A549 (cell line): ENCODE results near the gene CCT5.

ENCODE experiments used
- CEBPB ChIP-seq, 2 experiments: fragments of >200 bp in 1 of 2; sonication (Bioruptor Twin) in 1 of 2; formaldehyde crosslinking in 1 of 2; IDR thresholded peaks; 2 replicates each; pipeline ENCODE4 v1.6.1; 2012 to 2016
- EHMT2 ChIP-seq: fragments of 200-600 bp; sonication (generic); IDR thresholded peaks from 2 replicates; pipeline ENCODE4 v1.6.1; 2016; ENCODE audit warnings: antibody characterized with exemption, low read depth, mild to moderate bottlenecking, moderate library complexity
- JUN ChIP-seq, 2 experiments: fragments of >200 bp; sonication (Bioruptor Twin); formaldehyde crosslinking; IDR thresholded peaks; 2 replicates in 1 of 2; 3 replicates in 1 of 2; pipeline ENCODE4 v1.6.1; 2016 to 2017
- MAFK ChIP-seq: fragments of 450-650 bp; IDR thresholded peaks from 2 replicates; pipeline ENCODE4 v1.6.1; 2014; ENCODE audit not compliant: partially characterized antibody
- MAZ ChIP-seq: fragments of 150-350 bp; IDR thresholded peaks from 2 replicates; pipeline ENCODE4 v1.6.1; 2014; ENCODE audit warnings: antibody characterized with exemption, low read depth, low read length, borderline replicate concordance
- TF ChIP-seq, protein P1 (sequence below): fragments of >200 bp; sonication (Bioruptor Twin); formaldehyde crosslinking; IDR thresholded peaks from 3 replicates; pipeline ENCODE4 v1.5.1; 2016

DNA sequence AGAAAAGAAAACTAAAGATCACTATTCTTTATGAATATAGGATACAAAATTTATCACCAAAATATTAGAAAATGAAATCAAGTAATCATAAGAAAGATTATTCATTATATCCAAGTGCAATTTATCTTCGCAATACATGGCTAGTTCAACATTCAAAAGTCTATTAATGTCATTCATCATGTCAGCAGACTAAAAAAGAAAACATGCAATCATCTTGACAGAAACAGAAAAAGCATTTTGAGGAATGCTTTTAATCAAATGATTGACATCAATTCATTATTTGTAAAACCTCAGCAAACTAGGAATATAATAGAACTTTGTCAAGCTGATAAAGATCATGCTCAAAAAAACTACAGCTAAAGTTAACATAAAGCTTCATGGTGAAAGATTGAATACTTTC is 41.1 kb upstream of the CCT5 start:
- TF ChIP-seq CEBPB (IDR thresholded peaks at IDR 0.05) (no peak), MAZ (no peak), MAFK (no peak), EHMT2 (no peak), JUN (IDR thresholded peaks at IDR 0.05) (no peak)
- TF ChIP-seq, protein P1, sequence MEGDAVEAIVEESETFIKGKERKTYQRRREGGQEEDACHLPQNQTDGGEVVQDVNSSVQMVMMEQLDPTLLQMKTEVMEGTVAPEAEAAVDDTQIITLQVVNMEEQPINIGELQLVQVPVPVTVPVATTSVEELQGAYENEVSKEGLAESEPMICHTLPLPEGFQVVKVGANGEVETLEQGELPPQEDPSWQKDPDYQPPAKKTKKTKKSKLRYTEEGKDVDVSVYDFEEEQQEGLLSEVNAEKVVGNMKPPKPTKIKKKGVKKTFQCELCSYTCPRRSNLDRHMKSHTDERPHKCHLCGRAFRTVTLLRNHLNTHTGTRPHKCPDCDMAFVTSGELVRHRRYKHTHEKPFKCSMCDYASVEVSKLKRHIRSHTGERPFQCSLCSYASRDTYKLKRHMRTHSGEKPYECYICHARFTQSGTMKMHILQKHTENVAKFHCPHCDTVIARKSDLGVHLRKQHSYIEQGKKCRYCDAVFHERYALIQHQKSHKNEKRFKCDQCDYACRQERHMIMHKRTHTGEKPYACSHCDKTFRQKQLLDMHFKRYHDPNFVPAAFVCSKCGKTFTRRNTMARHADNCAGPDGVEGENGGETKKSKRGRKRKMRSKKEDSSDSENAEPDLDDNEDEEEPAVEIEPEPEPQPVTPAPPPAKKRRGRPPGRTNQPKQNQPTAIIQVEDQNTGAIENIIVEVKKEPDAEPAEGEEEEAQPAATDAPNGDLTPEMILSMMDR: no peak
